KMS-11 (cell line): ENCODE data around the gene LETMD1.

ENCODE experiments used
- H2AFZ ChIP-seq: fragments of 200-600 bp; sonication (generic); 2 replicates; pipeline ENCODE4 v1.6.1; 2016; ENCODE audit warnings: antibody characterized with exemption, mixed run types, low read depth
- H3K27ac ChIP-seq: fragments of 200-600 bp; sonication (generic); 2 replicates; pipeline ENCODE4 v1.6.1; 2016; ENCODE audit warnings: mild to moderate bottlenecking, mixed run types
- H3K27me3 ChIP-seq: fragments of 200-600 bp; sonication (generic); 2 replicates; pipeline ENCODE4 v1.6.1; 2017; ENCODE audit warnings: mild to moderate bottlenecking, low read depth, mixed run types, moderate library complexity; ENCODE audit not compliant: insufficient read depth
- H3K36me3 ChIP-seq: fragments of 200-600 bp; sonication (generic); 2 replicates; pipeline ENCODE4 v1.6.1; 2017; ENCODE audit warnings: mild to moderate bottlenecking, mixed run types; ENCODE audit not compliant: insufficient read depth
- H3K4me1 ChIP-seq: fragments of 200-600 bp; sonication (generic); 2 replicates; pipeline ENCODE4 v1.6.1; 2016; ENCODE audit warnings: mild to moderate bottlenecking, low read depth, mixed run types; ENCODE audit not compliant: poor library complexity, severe bottlenecking
- H3K4me2 ChIP-seq: fragments of 200-600 bp; sonication (generic); 2 replicates; pipeline ENCODE4 v1.7.0; 2016; ENCODE audit warnings: mild to moderate bottlenecking, mixed run types
- H3K4me3 ChIP-seq: fragments of 200-600 bp; sonication (generic); IDR thresholded peaks from 2 replicates; pipeline ENCODE4 v1.6.1; 2017; ENCODE audit warnings: low read depth, low read length, mixed read lengths; ENCODE audit not compliant: insufficient read depth
- H3K79me2 ChIP-seq: fragments of 200-600 bp; sonication (generic); 2 replicates; pipeline ENCODE4 v1.6.1; 2016; ENCODE audit warnings: low read depth, mixed run types; ENCODE audit not compliant: insufficient read depth
- H3K9ac ChIP-seq: fragments of 200-600 bp; sonication (generic); 2 replicates; pipeline ENCODE4 v1.6.1; 2016; ENCODE audit warnings: mild to moderate bottlenecking, mixed run types
- H4K20me1 ChIP-seq: fragments of 200-600 bp; sonication (generic); 2 replicates; pipeline ENCODE4 v1.6.1; 2016; ENCODE audit warnings: mild to moderate bottlenecking, mixed run types; ENCODE audit not compliant: insufficient read depth
- CTCF ChIP-seq: fragments of 200-600 bp; sonication (generic); conservative IDR thresholded peaks from 2 replicates; pipeline ENCODE4 v1.6.1; 2017; ENCODE audit warnings: low read depth, mild to moderate bottlenecking, antibody characterized with exemption, low read length, moderate library complexity, mixed read lengths

Gene LETMD1

GRCh38 chr12:51021694-51022093, 26.4 kb upstream of the LETMD1 start:
- H3K27ac ChIP-seq: no peak overlapping the region
- H3K79me2 ChIP-seq: peaks cover 68% of the 10 kb centered on the region
- H3K27me3 ChIP-seq: no peaks in the 10 kb centered on the region
- H3K36me3 ChIP-seq: no peaks in the 10 kb centered on the region
- H3K4me1 ChIP-seq: peaks cover 35% of the 10 kb centered on the region
- no peak overlapping the region for H3K9ac ChIP-seq
- TF ChIP-seq CTCF: no peak
- no peak overlapping the region for H3K4me2 ChIP-seq
- no peaks in the 10 kb centered on the region for H4K20me1 ChIP-seq
- no peak overlapping the region for H2AFZ ChIP-seq
- no peak overlapping the region for H3K4me3 ChIP-seq

- peak overlapping the region; percentile 0; the same call in 1 of the 2 replicates for H2AFZ ChIP-seq
- peak overlapping the region; percentile 69 for H3K4me2 ChIP-seq
- H3K27ac ChIP-seq: peak overlapping the region; percentile 45
- H3K4me3 ChIP-seq: no peak overlapping the region
- H4K20me1 ChIP-seq: no peaks in the 10 kb centered on the region
- H3K27me3 ChIP-seq: no peaks in the 10 kb centered on the region
- H3K9ac ChIP-seq: peak overlapping the region; percentile 27; the same call in 1 of the 2 replicates
- H3K36me3 ChIP-seq: no peaks in the 10 kb centered on the region
- no peak for TF ChIP-seq CTCF
- peaks cover 52% of the 10 kb centered on the region for H3K4me1 ChIP-seq
- peaks cover 68% of the 10 kb centered on the region for H3K79me2 ChIP-seq
Measured at GRCh38 chr12:51023625-51024382, 24.3 kb upstream of the LETMD1 start.

- H3K79me2 ChIP-seq: peaks cover 52% of the 10 kb centered on the region
- peak overlapping the region; percentile 69 for H3K9ac ChIP-seq
- no peak for TF ChIP-seq CTCF
- H3K27me3 ChIP-seq: no peaks in the 10 kb centered on the region
- H2AFZ ChIP-seq: peak overlapping the region; percentile 85
- peaks cover 54% of the 10 kb centered on the region for H3K4me1 ChIP-seq
- no peaks in the 10 kb centered on the region for H4K20me1 ChIP-seq
- no peaks in the 10 kb centered on the region for H3K36me3 ChIP-seq
- H3K4me2 ChIP-seq: peak overlapping the region; percentile 69
- H3K4me3 ChIP-seq: peak overlapping the region; percentile 30
- H3K27ac ChIP-seq: peak overlapping the region; percentile 45
Measured at GRCh38 chr12:51025338-51025835, 22.7 kb upstream of the LETMD1 start.

GRCh38 chr12:51025836-51026638, 22.1 kb upstream of the LETMD1 start, which contains the start of gene SLC11A2:
Gene SLC11A2, minus strand, starts transcription at chr12:51026384. Its CDS starts 15,656 bp downstream, at chr12:51010728.
- Histone ChIP-seq H3K36me3 (no peaks in the 10 kb centered on the region), H3K4me1 (peaks cover 54% of the 10 kb centered on the region), H3K4me3 (peak within 1 kb of the TSS; percentile 30), H3K27ac (peak within 1 kb of the TSS; percentile 45), H3K4me2 (peak within 1 kb of the TSS; percentile 69), H3K79me2 (peaks cover 45% of the 10 kb centered on the region), H2AFZ (peak within 1 kb of the TSS; percentile 85), H3K9ac (peak within 1 kb of the TSS; percentile 69), H3K27me3 (no peaks in the 10 kb centered on the region), H4K20me1 (no peaks in the 10 kb centered on the region)
- TF ChIP-seq CTCF: no peak
